ENCODE data around the gene P2RX4.
A peak's percentile ranks its signal among the peaks of the same experiment; 100 is the strongest.
"Not testable (repeated sequence)": the region's sequence is repeated elsewhere in the genome, so short reads cannot be mapped to it uniquely, and the experiment has no call there.

The P2RX4 gene

DNA sequence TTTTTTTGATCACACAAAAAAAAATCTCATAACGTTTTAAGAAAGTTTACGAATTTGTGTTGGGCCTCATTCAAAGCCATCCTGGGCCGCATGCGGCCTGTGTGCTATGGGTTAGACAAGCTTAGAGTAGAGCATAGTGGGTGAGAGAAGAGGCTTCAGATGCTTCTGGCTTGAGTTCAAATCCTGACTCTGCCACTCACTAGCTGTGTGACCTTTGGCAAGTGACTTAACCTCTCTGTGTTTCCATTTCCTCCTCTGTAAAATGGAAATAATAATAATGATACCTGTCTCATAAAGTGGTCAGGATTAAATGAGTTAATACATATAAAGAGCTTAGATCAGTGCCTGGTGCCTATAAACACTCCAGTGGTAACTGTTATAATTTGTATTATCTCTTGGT, 6.2 kb downstream of the P2RX4 start:
- in situ Hi-C loops (cut with HindIII; ENCODE audit: low pct_ligation_motif_present, low pct_unique_long_range_greater_than_20kb, low sequenced_read_pairs), result no loop called here
- no peak for DNase-seq

DNA sequence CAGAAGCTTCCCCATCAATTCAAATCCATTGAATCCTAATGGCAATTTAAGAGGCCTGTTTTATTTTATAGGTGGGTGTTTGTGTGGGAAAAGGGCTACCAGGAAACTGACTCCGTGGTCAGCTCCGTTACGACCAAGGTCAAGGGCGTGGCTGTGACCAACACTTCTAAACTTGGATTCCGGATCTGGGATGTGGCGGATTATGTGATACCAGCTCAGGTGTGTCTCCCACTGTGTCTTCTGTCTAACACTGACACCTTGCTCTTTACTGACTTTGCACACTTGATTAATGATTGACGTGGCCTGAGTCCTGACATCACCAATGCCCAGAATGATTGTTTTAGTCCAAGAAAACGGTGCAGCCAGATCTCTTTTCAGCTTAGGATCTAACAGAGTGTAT, 7.1 kb downstream of the P2RX4 start:
- DNase-seq, result peak; percentile 45
- in situ Hi-C loops (cut with HindIII; ENCODE audit: low pct_ligation_motif_present, low pct_unique_long_range_greater_than_20kb, low sequenced_read_pairs), result no loop called here

DNA sequence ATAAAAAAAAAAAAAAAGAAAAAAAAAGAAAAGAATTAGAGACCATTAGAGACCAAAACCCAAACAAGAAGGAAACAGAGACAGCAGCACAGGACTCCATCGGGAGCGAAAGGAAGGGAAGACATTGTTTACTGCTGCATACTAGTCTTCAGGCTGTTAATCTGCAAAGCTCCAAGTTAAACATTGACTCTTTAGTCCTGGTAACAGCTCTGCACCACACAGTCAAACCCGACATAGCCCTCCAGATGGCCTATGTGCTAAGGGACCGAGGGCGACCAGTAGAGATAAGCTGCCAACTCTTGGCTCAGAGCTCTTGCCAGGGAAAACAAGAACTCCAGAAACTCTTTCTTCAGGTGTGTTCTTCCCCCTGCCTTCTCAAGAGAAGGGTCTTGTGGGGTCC, 7.8 kb downstream of the P2RX4 start:
- DNase-seq, result peak; percentile 65
- in situ Hi-C loops (cut with HindIII; ENCODE audit: low pct_ligation_motif_present, low pct_unique_long_range_greater_than_20kb, low sequenced_read_pairs), result no loop called here

DNA sequence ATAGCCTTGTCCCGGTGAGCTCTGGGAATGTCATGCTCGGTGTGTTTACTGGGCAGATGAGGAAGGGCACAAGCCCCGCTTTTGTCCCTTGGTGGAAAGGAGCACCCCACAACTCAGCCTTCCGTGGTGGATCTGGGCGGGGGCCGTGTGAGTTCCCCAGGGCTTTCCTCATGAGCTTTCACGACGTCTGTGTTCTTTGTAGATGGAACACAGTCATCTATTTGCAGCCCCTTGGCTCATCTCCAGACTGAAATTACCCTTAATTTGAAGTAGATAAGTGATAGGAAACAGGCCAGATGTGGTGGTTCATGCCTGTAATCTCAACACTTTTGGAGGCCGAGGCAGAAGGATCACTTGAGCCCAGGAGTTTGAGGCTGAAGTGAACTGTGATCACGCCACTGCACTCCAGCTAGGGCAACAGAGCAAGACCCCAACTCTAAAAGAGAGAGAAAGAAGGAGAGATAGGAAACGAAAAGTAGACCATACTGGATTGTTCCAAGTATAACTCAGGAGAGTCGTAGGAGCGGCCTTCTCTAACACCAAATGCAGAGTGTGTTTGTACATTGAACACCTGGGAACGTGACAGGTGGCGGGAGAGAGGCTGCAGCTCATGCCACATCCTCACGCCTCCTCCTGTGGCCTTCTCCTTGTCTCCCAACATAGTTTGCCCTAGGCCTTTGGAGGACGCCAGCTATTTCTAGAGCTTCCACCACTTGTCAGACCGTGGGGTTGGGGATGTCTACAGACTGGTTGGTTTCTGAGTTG, 8.8 kb downstream of the P2RX4 start:
- in situ Hi-C loops (cut with HindIII; ENCODE audit: low pct_ligation_motif_present, low pct_unique_long_range_greater_than_20kb, low sequenced_read_pairs), result no loop called here
- no peak for DNase-seq

GRCh38 chr12:121219353-121219986, 9.5 kb downstream of the P2RX4 start:
- DNase-seq, result no peak
- in situ Hi-C loops (cut with HindIII; ENCODE audit: low pct_ligation_motif_present, low pct_unique_long_range_greater_than_20kb, low sequenced_read_pairs), result no loop called here

DNA sequence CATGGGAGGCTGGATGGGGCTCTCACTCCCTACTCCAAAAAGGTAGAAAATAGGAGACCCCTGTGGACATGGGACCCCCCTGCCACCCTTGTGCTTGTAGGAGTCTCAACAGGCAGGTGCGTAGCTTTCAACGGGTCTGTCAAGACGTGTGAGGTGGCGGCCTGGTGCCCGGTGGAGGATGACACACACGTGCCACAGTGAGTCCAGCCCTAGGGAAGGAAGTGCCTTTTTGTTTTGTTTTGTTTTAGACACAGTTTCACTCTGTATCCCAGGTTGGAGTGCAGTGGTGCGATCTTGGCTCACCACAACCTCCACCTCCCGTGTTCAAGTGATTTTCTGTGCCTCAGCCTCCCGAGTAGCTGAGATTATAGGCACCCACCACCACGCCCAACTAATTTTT, 12.9 kb downstream of the P2RX4 start:
- no peak for DNase-seq
- in situ Hi-C loops (cut with HindIII; ENCODE audit: low pct_ligation_motif_present, low pct_unique_long_range_greater_than_20kb, low sequenced_read_pairs), result no loop called here

DNA sequence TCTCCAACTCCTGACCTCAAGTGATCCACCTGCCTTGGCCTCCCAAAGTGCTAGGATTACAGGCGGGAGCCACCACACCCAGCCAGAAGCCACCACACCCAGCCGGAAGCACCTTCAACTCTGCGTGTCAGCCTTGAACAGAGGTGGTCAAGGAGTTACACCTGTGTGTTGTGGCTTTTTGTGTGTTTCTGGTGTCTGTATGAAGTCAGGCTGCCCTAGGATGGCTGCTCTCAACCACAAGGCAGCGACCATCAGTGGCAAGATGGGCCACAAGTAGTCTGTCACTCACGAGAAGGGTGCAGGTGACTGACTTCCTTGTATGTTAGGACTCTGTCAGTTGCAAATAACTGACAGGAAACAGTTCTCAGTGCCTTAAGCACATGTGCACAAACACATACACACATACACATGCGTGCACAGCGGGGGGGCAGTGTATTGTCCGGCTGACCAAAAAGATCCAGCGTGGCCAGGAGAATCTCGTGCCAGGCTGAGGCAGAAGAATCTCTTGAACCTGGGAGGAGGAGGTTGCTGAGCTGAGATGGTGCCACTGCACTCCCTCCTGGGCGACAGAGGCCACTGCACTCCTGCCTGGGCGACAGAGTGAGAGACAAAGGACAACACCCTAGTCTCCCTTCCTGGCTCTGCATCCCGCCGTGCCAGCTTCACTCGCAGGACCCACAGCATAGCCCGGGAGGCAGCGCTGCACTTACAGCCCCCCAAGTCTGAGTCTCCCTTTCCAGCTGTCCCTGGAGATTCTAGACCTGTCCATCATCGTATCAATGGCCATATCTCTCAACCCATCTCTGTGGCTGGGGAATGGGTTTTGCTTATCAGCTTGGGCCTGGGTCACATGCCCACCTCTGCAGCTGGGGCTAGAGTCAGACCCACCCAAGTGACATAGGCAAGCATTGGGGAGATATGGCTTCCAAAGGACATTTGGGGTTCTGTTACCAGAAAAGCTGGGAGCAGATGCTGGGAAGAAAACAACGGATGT, 13.7 kb downstream of the P2RX4 start:
- in situ Hi-C loops (cut with HindIII; ENCODE audit: low pct_ligation_motif_present, low pct_unique_long_range_greater_than_20kb, low sequenced_read_pairs), result no loop called here
- peak; percentile 29 for DNase-seq

DNA sequence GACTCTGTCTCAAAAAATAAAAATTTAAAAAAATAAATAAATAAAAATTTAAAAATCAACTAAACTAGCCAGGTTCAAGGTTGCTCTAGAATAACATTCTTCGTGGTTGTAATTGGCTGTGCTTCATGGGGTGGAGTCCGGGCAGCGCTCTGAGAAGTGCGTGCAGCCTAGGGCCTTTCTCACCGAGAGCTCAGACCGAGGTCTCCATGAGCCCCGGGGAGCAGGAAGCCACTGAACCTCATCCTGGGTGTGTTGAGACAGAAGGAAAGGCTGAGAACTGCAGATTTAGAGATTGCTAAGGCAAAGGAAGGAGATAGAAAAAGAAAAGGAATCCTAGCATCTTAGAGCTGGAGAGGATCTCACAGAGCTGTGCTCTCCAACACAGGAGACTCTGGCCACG, 14.7 kb downstream of the P2RX4 start:
- DNase-seq, result no peak
- in situ Hi-C loops (cut with HindIII; ENCODE audit: low pct_ligation_motif_present, low pct_unique_long_range_greater_than_20kb, low sequenced_read_pairs), result no loop called here

DNA sequence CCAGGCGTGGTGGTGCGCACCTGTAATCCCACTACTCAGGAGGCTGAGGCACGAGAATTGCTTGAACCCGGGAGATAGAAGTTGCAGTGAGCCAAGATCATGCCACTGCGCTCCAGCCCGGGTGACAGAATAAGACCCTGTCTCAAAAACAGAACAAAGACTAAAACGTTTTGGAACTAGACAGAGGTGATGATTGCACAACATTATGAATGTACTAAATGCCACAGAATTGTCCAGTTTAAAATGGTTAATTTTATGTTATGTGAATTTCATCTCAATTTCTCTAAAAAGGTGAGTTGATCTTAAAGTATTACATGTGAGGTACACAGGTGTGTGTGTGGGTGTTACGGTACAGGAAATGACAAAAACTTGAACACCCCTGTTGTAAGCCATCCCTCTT, 16.5 kb downstream of the P2RX4 start:
- in situ Hi-C loops (cut with HindIII; ENCODE audit: low pct_ligation_motif_present, low pct_unique_long_range_greater_than_20kb, low sequenced_read_pairs), result no loop called here
- no peak for DNase-seq

DNA sequence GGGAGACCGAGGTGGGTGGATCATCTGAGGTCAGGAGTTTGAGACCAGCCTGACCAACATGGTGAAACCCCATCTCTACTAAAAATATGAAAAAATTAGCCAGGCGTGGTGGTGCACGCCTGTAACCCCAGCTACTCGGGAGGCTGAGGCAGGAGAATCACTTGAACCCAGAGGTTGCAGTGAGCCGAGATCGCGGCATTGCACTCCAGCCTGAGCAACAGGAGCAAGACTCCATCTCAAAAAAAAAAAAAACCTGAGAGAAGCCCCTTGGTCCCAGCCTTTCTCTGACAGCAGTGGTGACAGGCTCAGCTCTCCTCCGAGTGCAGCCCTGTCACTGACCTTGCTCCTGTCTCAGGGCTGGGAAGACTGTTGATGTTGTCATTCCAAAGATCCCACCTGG, 16.9 kb downstream of the P2RX4 start:
- DNase-seq; in situ Hi-C loops (cut with HindIII; ENCODE audit: low pct_ligation_motif_present, low pct_unique_long_range_greater_than_20kb, low sequenced_read_pairs): not testable (repeated sequence)

GRCh38 chr12:121227294-121227693, 17.4 kb downstream of the P2RX4 start:
- in situ Hi-C loops (cut with HindIII; ENCODE audit: low pct_ligation_motif_present, low pct_unique_long_range_greater_than_20kb, low sequenced_read_pairs), result no loop called here
- no peak for DNase-seq

GRCh38 chr12:121228919-121229665, 19.2 kb downstream of the P2RX4 start:
- in situ Hi-C loops (cut with HindIII; ENCODE audit: low pct_ligation_motif_present, low pct_unique_long_range_greater_than_20kb, low sequenced_read_pairs), result no loop called here
- DNase-seq, result no peak

DNA sequence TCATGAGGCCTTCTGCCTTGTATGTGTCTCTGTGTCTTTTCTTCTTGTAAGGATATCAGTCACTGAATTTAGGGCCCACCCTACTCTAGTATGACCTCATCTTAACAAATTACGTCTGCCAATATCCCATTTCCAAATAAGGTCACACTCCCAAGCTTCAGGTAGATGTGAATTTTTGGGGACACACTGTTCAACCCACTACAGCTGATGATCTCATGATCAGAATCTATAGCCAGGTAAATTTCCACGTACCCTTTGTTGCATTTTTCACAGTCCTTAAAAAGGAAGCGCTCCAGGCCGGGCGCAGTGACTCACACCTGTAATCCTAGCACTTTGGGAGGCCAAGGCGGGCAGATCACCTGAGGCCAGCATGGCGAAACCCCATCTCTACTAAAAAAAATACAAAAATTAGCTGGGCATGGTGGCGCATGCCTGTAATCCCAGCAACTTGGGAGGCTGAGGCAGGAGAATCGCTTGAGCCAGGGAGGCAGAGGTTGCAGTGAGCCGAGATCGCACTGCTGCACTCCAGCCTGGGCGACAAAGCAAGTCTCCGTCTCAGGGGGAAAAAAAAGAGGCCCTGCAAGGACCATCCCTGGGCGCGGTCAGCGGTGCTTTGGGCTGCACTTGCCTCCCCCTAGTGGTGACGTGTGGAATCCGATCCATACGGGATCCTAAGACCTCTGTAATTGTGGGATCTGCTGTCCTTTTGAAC, 20.1 kb downstream of the P2RX4 start:
- DNase-seq, result peak; percentile 78

GRCh38 chr12:121230538-121230907, 20.6 kb downstream of the P2RX4 start:
- in situ Hi-C loops (cut with HindIII; ENCODE audit: low pct_ligation_motif_present, low pct_unique_long_range_greater_than_20kb, low sequenced_read_pairs), result no loop called here
- no peak for DNase-seq

More for the DNA sequence above, 20.1 kb downstream of the P2RX4 start:
- in situ Hi-C loops (cut with HindIII; ENCODE audit: low pct_ligation_motif_present, low pct_unique_long_range_greater_than_20kb, low sequenced_read_pairs), result not testable (repeated sequence)

DNA sequence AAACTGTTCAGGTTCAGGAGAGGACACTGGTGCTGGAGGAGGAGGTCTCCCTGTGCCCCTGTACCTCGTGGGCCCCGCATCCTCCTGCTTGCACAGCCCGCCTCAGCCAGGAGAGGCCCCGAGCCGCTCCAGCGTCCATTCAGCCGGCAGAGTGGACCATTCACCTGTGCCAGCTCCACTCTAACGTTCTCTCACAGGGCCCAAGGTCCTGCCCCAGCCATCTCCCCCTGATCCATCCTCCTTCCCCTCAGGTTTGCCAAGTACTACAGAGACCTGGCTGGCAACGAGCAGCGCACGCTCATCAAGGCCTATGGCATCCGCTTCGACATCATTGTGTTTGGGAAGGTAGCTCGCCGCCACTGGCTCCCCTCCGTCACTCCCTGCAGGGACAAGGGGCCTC, 22.2 kb downstream of the P2RX4 start:
- no peak for DNase-seq
- in situ Hi-C loops (cut with HindIII; ENCODE audit: low pct_ligation_motif_present, low pct_unique_long_range_greater_than_20kb, low sequenced_read_pairs), result no loop called here

GRCh38 chr12:121232977-121233627, 23.2 kb downstream of the P2RX4 start:
- in situ Hi-C loops (cut with HindIII; ENCODE audit: low pct_ligation_motif_present, low pct_unique_long_range_greater_than_20kb, low sequenced_read_pairs), result no loop called here
- no peak for DNase-seq

DNA sequence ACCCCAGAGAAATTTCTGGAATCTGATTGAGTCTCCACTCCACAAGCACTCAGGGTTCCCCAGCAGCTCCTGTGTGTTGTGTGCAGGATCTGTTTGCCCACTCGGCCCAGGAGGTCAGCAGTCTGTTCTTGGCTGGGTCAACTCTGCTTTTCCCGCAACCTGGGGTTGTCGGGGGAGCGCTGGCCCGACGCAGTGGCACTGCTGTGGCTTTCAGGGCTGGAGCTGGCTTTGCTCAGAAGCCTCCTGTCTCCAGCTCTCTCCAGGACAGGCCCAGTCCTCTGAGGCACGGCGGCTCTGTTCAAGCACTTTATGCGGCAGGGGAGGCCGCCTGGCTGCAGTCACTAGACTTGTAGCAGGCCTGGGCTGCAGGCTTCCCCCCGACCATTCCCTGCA, 23.7 kb downstream of the P2RX4 start:
- in situ Hi-C loops (cut with HindIII; ENCODE audit: low pct_ligation_motif_present, low pct_unique_long_range_greater_than_20kb, low sequenced_read_pairs), result no loop called here
- no peak for DNase-seq

- DNase-seq, result no peak
- in situ Hi-C loops (cut with HindIII; ENCODE audit: low pct_ligation_motif_present, low pct_unique_long_range_greater_than_20kb, low sequenced_read_pairs), result no loop called here
These were observed 26.8 kb downstream of the P2RX4 start for GRCh38 chr12:121236776-121237175.
